ENCODE data around the gene NEU2. TPM values are rescaled to one million over a fixed set of nuclear protein-coding genes. Genes with fewer than 3 reads are reported as not detected.

NEU2 gene
- total and polyA plus RNA-seq, 2 of the 4 experiments (the other 2 are of a cell fraction), result not detected

- H3K4me1 ChIP-seq (ENCODE audit: control insufficient read depth, insufficient read depth, low read length), result no peaks in the 10 kb centered on the region
- no peaks in the 10 kb centered on the region for H3K9me1 ChIP-seq (ENCODE audit: insufficient read depth, low read length)
- no peak overlapping the region for H3K14ac ChIP-seq (replicated peaks; ENCODE audit: low read depth, low read length)
- no peak overlapping the region for H2AFZ ChIP-seq (replicated peaks; ENCODE audit: low read length, poor library complexity)
- dilution Hi-C loops (cut with HindIII; ENCODE audit: low sequenced_read_pairs, unreplicated experiment) (no loop called here), in situ Hi-C loops (cut with MboI; ENCODE audit: low sequenced_read_pairs) (no loop called here), intact Hi-C loops (cut with micrococcal nuclease) (no loop called here)
- H3K27ac ChIP-seq (ENCODE audit: insufficient read depth, low read length), result no peak overlapping the region
- no peak overlapping the region for H3K4me2 ChIP-seq (ENCODE audit: low read depth, low read length)
- no peak overlapping the region for H3K4me3 ChIP-seq (ENCODE audit: insufficient read depth, low read depth, low read length)
- H3K9me3 ChIP-seq (ENCODE audit: control insufficient read depth, insufficient read depth, low read length), result no peaks in the 10 kb centered on the region
- no peak overlapping the region for H2AK9ac ChIP-seq (replicated peaks; ENCODE audit: low read depth, low read length, poor library complexity)
- CTCF ChIA-PET, result interaction anchor here (1.1 kb wide), 1 partner anchor 13 kb away, joined by 3 read pairs; no protein-coding TSS in a partner anchor
- H3K23ac ChIP-seq (ENCODE audit: low read depth, low read length), result no peak overlapping the region
- POLR2A ChIA-PET (ENCODE audit: unreplicated experiment), result interaction anchor here (0.7 kb wide), 1 partner anchor 14 kb away, joined by 11 read pairs; no protein-coding TSS in a partner anchor
- no peak overlapping the region for H2BK5ac ChIP-seq (ENCODE audit: low read depth, low read length, poor library complexity, severe bottlenecking)
- no peak overlapping the region for H3K9ac ChIP-seq (ENCODE audit: low read depth, low read length)
- WGBS, 2 experiments (ENCODE audit: extremely low coverage in 2 of 2, insufficient read length in 1 of 2), result 41% methylated on average over 2 of the region's 7 CpGs; no CpG with 5 or more reads in 1 of the 2 experiments
- peaks cover 6% of the 10 kb centered on the region for H3K27me3 ChIP-seq (ENCODE audit: control insufficient read depth, insufficient read depth, low read length)
- no peak overlapping the region for H3K4ac ChIP-seq (ENCODE audit: low read depth, low read length)
- no peak for TF ChIP-seq MXI1 (IDR thresholded peaks at IDR 0.05; ENCODE audit: borderline replicate concordance, low read depth, low read length)
- no TSS peak for BruUV-seq (replicated peaks)
- H2BK120ac ChIP-seq (ENCODE audit: low read depth, low read length), result no peak overlapping the region
- H4K91ac ChIP-seq (ENCODE audit: insufficient read depth, low read depth, low read length), result no peak overlapping the region
- DNase-seq, result no peak
- no peaks in the 10 kb centered on the region for H3K79me1 ChIP-seq (ENCODE audit: low read depth in 1 of 2, low read length in 2 of 2)
- H3K36me3 ChIP-seq (ENCODE audit: control insufficient read depth, insufficient read depth, low read length), result no peaks in the 10 kb centered on the region
- H3K56ac ChIP-seq (ENCODE audit: extremely low read depth, insufficient read depth, low read length), result no peak overlapping the region
- no peak overlapping the region for H2BK20ac ChIP-seq (ENCODE audit: low read depth, low read length)
- H4K8ac ChIP-seq (ENCODE audit: low read depth in 2 of 2, low read length in 2 of 2), result no peak overlapping the region
- H2BK15ac ChIP-seq (ENCODE audit: low read depth, low read length), result no peak overlapping the region
- H2AK5ac ChIP-seq (ENCODE audit: low read depth, low read length), result no peak overlapping the region
- no peak overlapping the region for H4K5ac ChIP-seq (ENCODE audit: low read depth, low read length)
- no peak overlapping the region for H3K18ac ChIP-seq (ENCODE audit: low read depth, low read length)
- ATAC-seq (ENCODE audit: low read depth), result no peak
- no peaks in the 10 kb centered on the region for H4K20me1 ChIP-seq (ENCODE audit: insufficient read depth, low read length)
Observed at GRCh38 chr2:233074106-233074505, 41.6 kb downstream of the NEU2 start.

All from IMR-90 (cell line).